HCT116 (cell line): ENCODE data around the gene ZNF438.

Experiments used
- ATF3 ChIP-seq: IDR thresholded peaks from 2 replicates; pipeline ENCODE4 v1.6.1; 2012
- CTCF ChIP-seq, 3 experiments: fragments of 200-600 bp in 1 of 3; sonication (generic) in 1 of 3; IDR thresholded peaks in 2 of 3; conservative IDR thresholded peaks in 1 of 3; 2 replicates each; pipeline ENCODE4 v1.5.1; 2012 to 2017; ENCODE audit warnings: low read depth in 2 of 3, low read length in 2 of 3, antibody characterized with exemption in 1 of 3, borderline replicate concordance in 1 of 3, control low read depth in 1 of 3, mild to moderate bottlenecking in 1 of 3, mixed read lengths in 1 of 3, mixed run types in 1 of 3, moderate library complexity in 1 of 3; ENCODE audit not compliant: insufficient read depth in 1 of 3
- EZH2 ChIP-seq: fragments of 200-600 bp; sonication (generic); IDR thresholded peaks from 2 replicates; pipeline ENCODE4 v1.6.1; 2017; ENCODE audit warnings: antibody characterized with exemption, mixed run types
- FOSL1 ChIP-seq: IDR thresholded peaks from 2 replicates; pipeline ENCODE4 v1.6.1; 2012; ENCODE audit warnings: low read depth
- MAX ChIP-seq: IDR thresholded peaks from 2 replicates; pipeline ENCODE4 v1.6.1; 2012
- POLR2AphosphoS5 ChIP-seq: IDR thresholded peaks from 2 replicates; pipeline ENCODE4 v1.6.1; 2011; ENCODE audit warnings: mild to moderate bottlenecking, low read depth, low read length, moderate library complexity
- REST ChIP-seq: IDR thresholded peaks from 2 replicates; pipeline ENCODE4 v1.6.1; 2012; ENCODE audit warnings: low read depth

GRCh38 chr10:30985512-30985911 lies 46.2 kb downstream of the ZNF438 start:
- TF ChIP-seq EZH2 (no peak), REST (no peak), CTCF (IDR thresholded peaks at IDR 0.05 in 2 of 3, conservative IDR thresholded peaks at IDR 0.05 in 1 of 3; ENCODE audit: borderline replicate concordance in 1 of 3, insufficient read depth in 1 of 3, low read depth in 2 of 3, low read length in 2 of 3) (no peak), ATF3 (no peak), POLR2AphosphoS5 (no peak), MAX (no peak), FOSL1 (0 out of 2 replicates have a peak, but pooled peaks have one; percentile 7)
